Epithelial cell of proximal tubule (primary cell): ENCODE measurements around the gene ERI2. TPM values are rescaled to one million over a fixed set of nuclear protein-coding genes. Genes with fewer than 3 reads are reported as not detected.

Experiments
- DNase-seq: peaks from one replicate; pipeline ENCODE4 v3.0.0-alpha.2; 2011; ENCODE audit warnings: low read depth
- H3K4me3 ChIP-seq: 2 replicates; pipeline ENCODE4 v1.5.1; 2011; ENCODE audit warnings: low read depth, mild to moderate bottlenecking, low read length
- CTCF ChIP-seq: conservative IDR thresholded peaks from 2 replicates; pipeline ENCODE4 v1.5.1; 2012; ENCODE audit warnings: low read depth, mild to moderate bottlenecking, low read length
- total RNA-seq: library from RNA; depleted of rRNA; stranded (reverse); fragments of >200 nt; gene quantifications from 2 replicates; pipeline ENCODE4 v1.2.3, GENCODE V29; 2015

The ERI2 gene
- total RNA-seq, 1 donor from 2014 or later = 17.5 TPM

- no peak for DNase-seq
- TF ChIP-seq CTCF = no peak
- H3K4me3 ChIP-seq = no peak overlapping the region
Measured at GRCh38 chr16:20755238-20755637, 51.0 kb downstream of the ERI2 start.

DNA sequence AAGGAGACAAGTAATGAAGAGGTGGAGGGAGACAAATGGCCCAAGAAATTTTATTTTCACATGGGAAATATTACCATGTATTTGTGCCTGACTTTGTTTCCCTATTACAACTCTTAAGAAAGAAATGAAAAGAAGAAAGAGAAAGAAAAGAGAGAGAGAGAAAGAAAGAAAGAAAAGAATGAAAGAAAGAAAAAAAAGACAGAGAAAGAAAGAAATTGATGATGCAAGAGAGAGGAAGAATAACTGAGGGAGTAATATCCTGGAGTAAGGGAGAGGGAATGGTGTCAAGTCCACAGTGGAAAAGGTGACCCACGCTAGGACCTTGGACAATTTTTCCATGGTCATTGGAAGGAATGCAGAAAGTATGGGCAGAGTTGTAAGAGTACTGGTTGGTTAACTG lies 52.5 kb downstream of the ERI2 start:
- DNase-seq = no peak
- TF ChIP-seq CTCF = no peak
- no peak overlapping the region for H3K4me3 ChIP-seq

DNA sequence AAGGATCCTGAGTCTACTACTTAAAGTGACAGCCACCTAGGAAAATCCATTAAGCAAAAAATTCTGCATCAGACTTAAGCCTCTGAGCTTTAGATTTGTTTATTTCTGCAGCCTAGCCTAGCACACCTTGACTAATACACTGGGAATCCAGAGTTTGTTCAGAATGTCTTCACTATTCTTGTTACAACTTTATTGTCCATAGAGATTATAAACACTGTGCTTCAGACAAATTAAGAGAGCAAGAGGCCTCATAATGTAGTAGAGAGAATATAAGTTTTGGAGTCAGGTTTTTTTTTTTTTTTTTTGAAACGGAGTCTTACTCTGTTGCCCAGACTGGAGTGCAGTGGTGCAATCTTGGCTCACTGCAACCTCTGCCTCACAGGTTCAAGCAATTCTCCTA lies 55.7 kb downstream of the ERI2 start:
- DNase-seq = no peak
- H3K4me3 ChIP-seq = no peak overlapping the region
- no peak for TF ChIP-seq CTCF

- TF ChIP-seq CTCF = no peak
- H3K4me3 ChIP-seq = no peak overlapping the region
- DNase-seq = no peak
Measured at GRCh38 chr16:20749474-20749873, 56.8 kb downstream of the ERI2 start.

- peak; percentile 56 for DNase-seq
- no peak overlapping the region for H3K4me3 ChIP-seq
Measured at GRCh38 chr16:20747030-20747816, 59.0 kb downstream of the ERI2 start.

DNA sequence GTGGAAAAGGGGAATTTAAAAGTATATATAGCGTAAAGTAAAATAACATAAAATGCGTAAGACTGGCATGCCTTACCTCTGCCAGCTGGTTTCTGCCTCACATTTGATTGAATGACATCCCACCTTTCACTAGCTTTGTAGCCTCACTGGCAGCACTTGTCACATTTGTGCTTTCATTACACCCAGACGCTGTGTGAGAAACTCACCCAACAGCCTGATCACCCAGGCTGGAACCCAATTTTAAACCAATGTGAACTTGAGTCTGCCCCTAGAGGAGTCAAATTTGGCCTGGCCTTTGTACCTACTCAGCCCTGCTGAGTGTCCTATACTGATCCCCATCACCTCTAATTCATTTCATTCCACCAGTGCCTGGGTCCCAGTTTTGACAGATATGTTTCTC lies 59.8 kb downstream of the ERI2 start:
- no peak for DNase-seq
- H3K4me3 ChIP-seq = no peak overlapping the region

More at GRCh38 chr16:20747030-20747816, 59.0 kb downstream of the ERI2 start:
- TF ChIP-seq CTCF = no peak

More for the DNA sequence above, 59.8 kb downstream of the ERI2 start:
- TF ChIP-seq CTCF = no peak

Other genes starting within 250 kb of the ERI2 start
- not detected in 2 replicates for gene ACSM2B, start 230.1 kb downstream of the ERI2 start, total RNA-seq
- 0.22 TPM in 1 of 2 replicates, not detected in the other for gene ACSM1, start 108.8 kb downstream of the ERI2 start, total RNA-seq
- gene THUMPD1, start 64.7 kb downstream of the ERI2 start, total RNA-seq = 18.6 and 52.2 TPM in 2 replicates
- gene ACSM3, start 42.5 kb downstream of the ERI2 start, total RNA-seq = 3.5 and 5.9 TPM in 2 replicates
- 5.6 and 6.5 TPM in 2 replicates for gene REXO5, start 55 bp upstream of the ERI2 start, total RNA-seq
- gene DCUN1D3, start 93.9 kb upstream of the ERI2 start, total RNA-seq = 7.2 and 7.5 TPM in 2 replicates
- 23.8 and 32.8 TPM in 2 replicates for gene LYRM1, start 94.3 kb upstream of the ERI2 start, total RNA-seq